SIG-M5 treated with dmso at 0.1 percent for 504 hours (cell line): ENCODE results near the gene ZNF211.

Experiments used
- DNase-seq: peaks from one replicate; lab custom pipeline; 2025; ENCODE audit not compliant: unreplicated experiment; lab: John Stamatoyannopoulos, UW

The ZNF211 gene

GRCh38 chr19:57655443-57655842 is 22.5 kb downstream of the ZNF211 start:
- DNase-seq = no peak

- no peak for DNase-seq
Measured at GRCh38 chr19:57656346-57656745, 23.4 kb downstream of the ZNF211 start.

GRCh38 chr19:57664269-57665127 is 31.5 kb downstream of the ZNF211 start:
- DNase-seq = no peak

- DNase-seq = no peak
Measured at GRCh38 chr19:57665261-57665806, 32.4 kb downstream of the ZNF211 start.

GRCh38 chr19:57667228-57667627 is 34.3 kb downstream of the ZNF211 start:
- no peak for DNase-seq

GRCh38 chr19:57668635-57669034 is 35.7 kb downstream of the ZNF211 start, which contains the start of gene ZSCAN4:
TSS of gene ZSCAN4 (plus strand) at chr19:57668935. CDS start at chr19:57676146, 7,211 bp downstream.
- no peak for DNase-seq

GRCh38 chr19:57671124-57671895 is 38.3 kb downstream of the ZNF211 start:
- no peak for DNase-seq

GRCh38 chr19:57672466-57672865 is 39.5 kb downstream of the ZNF211 start:
- no peak for DNase-seq

- DNase-seq = no peak
Measured at GRCh38 chr19:57675881-57676280, 42.9 kb downstream of the ZNF211 start.

- no peak for DNase-seq
Measured at GRCh38 chr19:57682226-57682766, 49.3 kb downstream of the ZNF211 start.

GRCh38 chr19:57686727-57687126 is 53.8 kb downstream of the ZNF211 start:
- no peak for DNase-seq

- DNase-seq = no peak
Measured at GRCh38 chr19:57687363-57688010, 54.5 kb downstream of the ZNF211 start.

- no peak for DNase-seq
Measured at GRCh38 chr19:57688011-57688763, 55.2 kb downstream of the ZNF211 start.

- DNase-seq = no peak
Measured at GRCh38 chr19:57689750-57690149, 56.8 kb downstream of the ZNF211 start.
